Skeletal muscle satellite cell (primary cell): ENCODE results near the gene XDH.

Experiments used
- H3K27me3 ChIP-seq: 2 replicates; pipeline ENCODE4 v1.7.0; 2013; ENCODE audit warnings: low read length; ENCODE audit not compliant: control insufficient read depth, insufficient read depth
- H3K36me3 ChIP-seq: 2 replicates; pipeline ENCODE4 v1.7.0; 2013; ENCODE audit warnings: mild to moderate bottlenecking, control low read depth, low read length; ENCODE audit not compliant: insufficient read depth
- H3K4me1 ChIP-seq: 2 replicates; pipeline ENCODE4 v1.7.0; 2013; ENCODE audit warnings: low read length; ENCODE audit not compliant: control insufficient read depth, insufficient read depth
- H3K4me2 ChIP-seq: 2 replicates; pipeline ENCODE4 v1.7.0; 2013; ENCODE audit warnings: mild to moderate bottlenecking, low read length
- H3K4me3 ChIP-seq: 2 replicates; pipeline ENCODE4 v1.7.0; 2013; ENCODE audit warnings: low read length
- H3K9ac ChIP-seq: 2 replicates; pipeline ENCODE4 v1.7.0; 2013; ENCODE audit warnings: mild to moderate bottlenecking, low read depth, low read length, moderate library complexity
- H3K9me3 ChIP-seq: replicated peaks from 2 replicates; pipeline ENCODE4 v1.7.0; 2013; ENCODE audit warnings: mild to moderate bottlenecking, control low read depth, low read length

Gene XDH

DNA sequence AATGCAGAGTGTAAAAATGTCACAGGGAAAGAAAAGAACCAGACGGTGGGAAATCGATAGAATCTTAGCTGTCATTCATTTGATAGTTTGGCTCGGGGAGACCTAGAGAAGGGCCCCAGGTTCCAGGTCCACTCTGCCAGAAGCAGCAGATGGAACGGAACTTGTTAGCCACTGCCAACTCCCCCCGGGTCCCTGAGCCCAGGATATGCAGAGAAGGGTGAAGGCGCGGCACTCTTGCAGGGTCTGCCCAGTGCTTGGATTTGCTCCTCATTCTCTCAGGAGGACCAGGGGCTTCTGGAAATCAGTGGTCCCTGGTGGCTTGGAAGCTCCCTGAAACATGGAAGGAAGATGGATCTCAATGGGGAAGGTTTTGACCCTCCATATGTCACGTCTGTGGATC, 11.6 kb upstream of the XDH start:
- Histone ChIP-seq H3K9ac (no peak overlapping the region), H3K27me3 (no peaks in the 10 kb centered on the region), H3K36me3 (no peaks in the 10 kb centered on the region), H3K4me2 (no peak overlapping the region), H3K4me3 (no peak overlapping the region), H3K9me3 (no peaks in the 10 kb centered on the region), H3K4me1 (peaks cover 6% of the 10 kb centered on the region)

DNA sequence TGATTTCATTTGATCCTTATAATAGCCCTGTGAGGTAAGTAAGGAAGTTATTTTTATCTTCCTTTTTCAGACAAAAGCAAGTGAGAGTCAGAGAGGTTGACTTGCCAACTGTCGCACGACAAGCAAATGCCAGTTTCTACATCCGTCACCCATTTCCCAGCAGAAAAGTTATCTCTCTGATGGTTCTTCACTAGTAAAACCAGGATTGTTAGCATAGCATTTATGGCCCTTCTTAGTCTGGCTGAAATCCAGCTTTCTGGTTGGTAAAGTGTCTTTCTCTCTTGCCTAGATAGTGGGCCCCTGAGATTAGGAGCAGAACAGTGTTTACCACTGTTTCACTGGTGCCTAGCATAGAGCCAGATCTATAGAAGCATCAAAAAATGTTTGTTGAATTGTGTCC, 7.1 kb upstream of the XDH start:
- H3K4me2 ChIP-seq: no peak overlapping the region
- H3K4me1 ChIP-seq: peaks cover 4% of the 10 kb centered on the region
- no peak overlapping the region for H3K4me3 ChIP-seq
- no peaks in the 10 kb centered on the region for H3K36me3 ChIP-seq
- no peak overlapping the region for H3K9ac ChIP-seq
- no peaks in the 10 kb centered on the region for H3K9me3 ChIP-seq
- no peaks in the 10 kb centered on the region for H3K27me3 ChIP-seq

DNA sequence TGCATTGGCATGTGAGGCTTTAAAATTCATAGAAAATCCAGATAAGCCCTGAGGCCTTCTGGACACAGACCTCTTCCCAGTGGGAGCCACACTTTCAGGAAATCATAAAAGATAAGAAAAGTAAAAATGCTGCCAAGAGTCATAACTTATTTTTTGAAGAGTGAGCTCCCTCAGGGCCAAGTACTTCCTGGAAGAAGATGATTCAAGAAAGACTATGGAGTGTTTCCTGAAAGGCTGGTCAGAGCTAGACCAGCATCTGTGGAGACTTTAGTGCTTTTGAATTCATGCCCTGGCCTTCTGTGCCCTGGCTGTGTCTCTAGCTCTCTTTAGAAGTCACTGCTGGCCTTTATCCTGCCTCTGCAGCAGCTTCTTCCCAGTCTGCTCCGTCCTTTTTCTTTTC, 6.4 kb upstream of the XDH start:
- no peaks in the 10 kb centered on the region for H3K9me3 ChIP-seq
- H3K4me1 ChIP-seq: peaks cover 5% of the 10 kb centered on the region
- H3K4me2 ChIP-seq: no peak overlapping the region
- H3K36me3 ChIP-seq: no peaks in the 10 kb centered on the region
- no peak overlapping the region for H3K9ac ChIP-seq
- H3K27me3 ChIP-seq: no peaks in the 10 kb centered on the region
- H3K4me3 ChIP-seq: no peak overlapping the region

DNA sequence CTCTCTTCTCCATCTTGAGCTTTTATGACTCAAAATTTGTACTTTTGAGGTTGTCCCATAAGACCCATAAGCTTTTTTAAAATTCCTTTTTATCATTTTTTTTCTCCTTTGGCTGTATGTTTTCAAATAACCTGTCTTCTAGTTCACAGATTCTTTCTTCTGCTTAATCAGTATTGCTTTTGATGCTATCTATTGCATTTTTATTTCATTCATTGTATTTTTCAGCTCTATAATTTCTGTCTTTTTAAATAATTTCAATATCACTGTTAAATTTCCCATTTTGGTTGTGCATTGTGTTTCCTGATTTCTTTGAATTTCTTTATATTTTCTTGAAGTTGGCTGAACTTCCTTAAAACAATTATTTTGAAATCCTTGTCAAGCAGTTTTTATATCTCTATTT, 4.8 kb upstream of the XDH start:
- H3K9me3 ChIP-seq: no peaks in the 10 kb centered on the region
- peaks cover 8% of the 10 kb centered on the region for H3K4me1 ChIP-seq
- no peaks in the 10 kb centered on the region for H3K27me3 ChIP-seq
- no peaks in the 10 kb centered on the region for H3K36me3 ChIP-seq
- H3K4me3 ChIP-seq: no peak overlapping the region
- no peak overlapping the region for H3K4me2 ChIP-seq
- no peak overlapping the region for H3K9ac ChIP-seq

DNA sequence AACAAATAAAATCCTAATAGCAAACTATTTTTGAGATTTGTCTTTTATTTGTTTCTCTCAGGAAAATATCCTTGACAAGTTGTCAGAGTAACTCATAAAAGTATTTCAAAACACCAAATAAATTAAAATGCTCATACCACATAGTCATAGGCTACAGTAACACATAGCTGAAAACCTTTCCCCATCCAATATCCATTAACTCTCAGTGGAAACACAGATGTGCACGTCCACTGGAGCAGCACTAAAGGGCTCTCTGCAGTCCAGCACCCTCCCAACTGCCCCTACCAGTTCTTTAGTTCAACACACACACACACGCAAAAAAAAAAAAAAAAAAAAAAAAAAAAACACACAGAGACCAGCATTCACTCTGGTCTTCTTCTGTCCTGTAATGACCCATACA, 879 bp upstream of the XDH start:
- Histone ChIP-seq H3K36me3 (no peaks in the 10 kb centered on the region), H3K4me1 (peaks cover 16% of the 10 kb centered on the region), H3K9me3 (no peaks in the 10 kb centered on the region), H3K9ac (no peak overlapping the region), H3K4me3 (no peak overlapping the region), H3K4me2 (no peak overlapping the region), H3K27me3 (no peaks in the 10 kb centered on the region)

DNA sequence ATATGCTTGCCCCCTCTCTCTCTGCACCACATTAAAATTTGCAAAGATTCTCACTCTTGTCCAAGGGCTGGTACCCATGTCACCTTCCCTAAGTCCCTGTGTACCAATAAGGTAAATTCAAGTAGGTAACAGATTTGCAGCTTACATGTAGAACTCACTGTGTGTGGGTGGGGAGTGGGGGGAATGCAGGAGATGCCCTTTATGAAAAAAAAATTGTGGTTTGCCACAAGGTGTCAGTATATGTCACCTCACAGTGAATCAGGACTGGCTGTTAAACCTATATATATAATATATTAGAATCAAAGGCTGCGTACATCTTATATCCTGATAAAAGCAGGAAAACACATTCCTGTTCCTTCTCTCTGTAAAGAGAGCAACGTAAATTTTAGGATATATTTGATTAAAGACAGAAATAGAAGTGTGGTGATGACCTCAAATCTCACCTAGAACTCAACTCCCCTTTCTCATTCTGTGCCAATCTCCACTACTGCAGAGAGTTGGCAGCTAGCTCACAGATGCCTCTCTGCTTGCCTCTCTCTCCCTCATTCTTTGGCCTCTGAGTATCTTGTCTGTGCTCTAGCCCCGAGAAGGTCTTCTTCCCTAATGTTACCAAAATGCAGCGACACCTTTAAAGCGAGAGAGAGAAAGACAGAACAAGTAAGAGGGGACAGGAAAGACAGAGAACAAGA, 536 bp downstream of the XDH start:
- no peak overlapping the region for H3K9ac ChIP-seq
- H3K9me3 ChIP-seq: no peaks in the 10 kb centered on the region
- H3K4me2 ChIP-seq: no peak overlapping the region
- no peaks in the 10 kb centered on the region for H3K27me3 ChIP-seq
- H3K4me3 ChIP-seq: no peak overlapping the region
- peaks cover 16% of the 10 kb centered on the region for H3K4me1 ChIP-seq
- no peaks in the 10 kb centered on the region for H3K36me3 ChIP-seq

DNA sequence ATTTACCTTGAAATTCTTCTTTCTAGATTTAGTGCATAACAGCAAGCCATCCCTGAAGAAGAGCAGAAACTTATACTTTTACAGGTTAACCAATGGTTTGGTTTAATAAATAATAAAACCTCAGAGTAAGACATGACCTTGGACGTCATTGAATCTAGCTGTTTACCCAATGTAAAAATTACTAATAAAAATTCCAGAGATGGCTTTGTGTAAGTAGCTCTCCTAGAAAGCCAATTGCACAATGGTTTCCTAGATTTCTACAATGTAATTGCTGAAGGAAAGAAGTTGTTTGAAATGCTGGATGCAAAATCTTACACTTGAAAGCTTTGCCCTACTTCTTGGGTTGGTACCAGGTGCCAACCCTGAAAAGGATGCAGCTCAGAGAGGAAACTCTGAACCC, 1.5 kb downstream of the XDH start:
- no peaks in the 10 kb centered on the region for H3K27me3 ChIP-seq
- no peak overlapping the region for H3K9ac ChIP-seq
- no peak overlapping the region for H3K4me3 ChIP-seq
- H3K4me1 ChIP-seq: peaks cover 16% of the 10 kb centered on the region
- H3K4me2 ChIP-seq: peak overlapping the region; percentile 45
- no peaks in the 10 kb centered on the region for H3K9me3 ChIP-seq
- H3K36me3 ChIP-seq: no peaks in the 10 kb centered on the region

DNA sequence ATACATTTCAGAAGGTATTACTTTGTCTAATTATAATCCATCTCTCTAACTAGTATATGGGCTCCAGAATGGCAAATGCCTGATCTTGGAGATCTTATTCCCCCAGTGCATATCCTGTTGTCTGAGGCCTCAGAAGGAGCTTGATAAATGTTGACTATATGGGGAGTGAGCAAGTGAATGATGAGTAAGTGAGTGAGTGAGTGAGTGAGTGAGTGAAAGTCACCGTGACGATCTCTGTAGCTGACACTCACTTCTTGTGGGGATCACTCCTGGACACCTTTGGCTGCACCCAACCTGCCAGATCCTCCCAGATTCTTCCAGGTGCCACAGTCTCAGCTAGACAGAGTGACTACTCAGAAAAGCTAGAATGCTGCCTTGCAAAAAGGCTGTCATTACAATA, 2.8 kb downstream of the XDH start:
- no peak overlapping the region for H3K9ac ChIP-seq
- H3K4me2 ChIP-seq: no peak overlapping the region
- peaks cover 14% of the 10 kb centered on the region for H3K4me1 ChIP-seq
- H3K36me3 ChIP-seq: no peaks in the 10 kb centered on the region
- no peaks in the 10 kb centered on the region for H3K27me3 ChIP-seq
- H3K9me3 ChIP-seq: no peaks in the 10 kb centered on the region
- H3K4me3 ChIP-seq: no peak overlapping the region

DNA sequence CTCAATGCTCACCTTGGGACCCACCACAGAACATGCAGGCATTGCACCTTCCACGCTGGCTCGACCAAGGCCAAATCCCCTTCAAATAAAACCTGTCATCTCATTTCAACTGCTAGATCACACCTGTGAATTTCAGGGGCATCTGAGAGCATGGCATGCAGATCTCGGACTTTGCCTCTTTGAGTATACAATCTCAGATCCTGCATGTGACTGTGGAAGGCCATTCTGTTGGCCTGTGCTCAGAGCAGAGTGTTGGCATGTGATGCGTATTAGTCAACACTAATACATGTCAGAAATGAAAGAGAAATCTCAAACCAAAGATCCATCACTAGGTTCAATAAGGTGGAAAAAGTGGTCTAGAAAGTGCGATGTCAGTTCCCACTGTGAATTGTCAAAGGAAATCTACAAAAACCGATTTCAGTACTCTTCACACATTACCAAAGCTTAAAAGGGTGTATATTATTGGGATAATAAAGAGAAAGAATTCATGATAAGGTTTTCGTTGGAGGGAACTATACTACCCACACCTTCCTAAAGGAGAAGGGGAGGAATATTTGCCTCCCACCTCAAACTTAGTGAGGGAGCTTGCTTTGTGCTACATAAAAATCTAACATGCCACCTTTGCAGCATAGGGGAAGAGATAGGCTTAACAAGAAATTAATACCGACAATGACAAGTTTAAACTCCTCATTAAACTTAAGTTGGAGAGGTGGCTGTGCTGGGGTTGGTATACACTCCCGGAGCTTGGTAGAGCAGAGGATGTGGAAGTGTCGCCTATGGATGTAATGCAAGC, 7.8 kb downstream of the XDH start:
- H3K27me3 ChIP-seq: no peaks in the 10 kb centered on the region
- no peak overlapping the region for H3K4me2 ChIP-seq
- H3K4me3 ChIP-seq: no peak overlapping the region
- H3K9me3 ChIP-seq: no peaks in the 10 kb centered on the region
- no peaks in the 10 kb centered on the region for H3K36me3 ChIP-seq
- H3K4me1 ChIP-seq: peaks cover 9% of the 10 kb centered on the region
- no peak overlapping the region for H3K9ac ChIP-seq

DNA sequence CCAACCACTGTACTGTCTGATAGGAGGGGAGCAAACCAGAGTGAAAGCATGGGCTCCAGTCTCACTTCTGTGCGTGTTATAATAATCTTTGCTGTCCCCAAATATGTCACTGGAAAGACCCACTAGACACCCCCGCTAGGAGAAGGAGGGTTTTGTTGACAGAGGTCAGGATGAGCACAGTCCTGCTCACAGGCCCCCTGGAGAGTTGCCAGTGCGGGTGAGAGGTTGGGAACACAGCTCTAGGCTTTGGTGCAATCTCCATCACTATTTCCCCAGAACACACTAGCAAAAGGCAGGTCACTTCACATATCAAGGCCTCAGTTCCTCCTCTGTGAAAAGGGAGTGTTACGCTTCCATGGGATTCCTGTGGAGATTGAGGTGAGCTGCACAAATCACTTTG, 9.7 kb downstream of the XDH start:
- Histone ChIP-seq H3K4me1 (peaks cover 18% of the 10 kb centered on the region), H3K27me3 (no peaks in the 10 kb centered on the region), H3K36me3 (no peaks in the 10 kb centered on the region), H3K4me3 (no peak overlapping the region), H3K9ac (no peak overlapping the region), H3K4me2 (no peak overlapping the region), H3K9me3 (no peaks in the 10 kb centered on the region)

DNA sequence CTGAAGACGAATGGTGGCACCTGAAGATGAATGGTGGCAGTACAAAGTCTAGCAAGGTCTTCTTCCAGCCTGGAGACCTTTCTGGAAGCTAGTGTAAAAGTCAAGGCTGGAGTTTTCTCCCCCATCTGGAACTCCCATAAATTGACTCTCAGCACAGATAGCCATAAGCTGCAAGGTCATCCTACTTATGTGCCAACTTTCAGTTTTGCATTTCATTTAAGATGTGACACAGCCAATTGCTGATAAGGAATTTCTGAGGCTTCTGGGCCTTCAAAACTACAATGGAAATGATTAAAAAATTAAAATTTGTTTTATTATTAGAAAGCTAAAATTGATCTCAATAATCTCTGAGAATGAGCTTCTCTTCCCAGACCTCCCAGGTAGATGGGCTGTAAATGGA, 10.2 kb downstream of the XDH start:
- no peak overlapping the region for H3K4me2 ChIP-seq
- H3K36me3 ChIP-seq: no peaks in the 10 kb centered on the region
- H3K9ac ChIP-seq: no peak overlapping the region
- no peak overlapping the region for H3K4me3 ChIP-seq
- H3K9me3 ChIP-seq: no peaks in the 10 kb centered on the region
- no peaks in the 10 kb centered on the region for H3K27me3 ChIP-seq
- H3K4me1 ChIP-seq: peaks cover 18% of the 10 kb centered on the region

DNA sequence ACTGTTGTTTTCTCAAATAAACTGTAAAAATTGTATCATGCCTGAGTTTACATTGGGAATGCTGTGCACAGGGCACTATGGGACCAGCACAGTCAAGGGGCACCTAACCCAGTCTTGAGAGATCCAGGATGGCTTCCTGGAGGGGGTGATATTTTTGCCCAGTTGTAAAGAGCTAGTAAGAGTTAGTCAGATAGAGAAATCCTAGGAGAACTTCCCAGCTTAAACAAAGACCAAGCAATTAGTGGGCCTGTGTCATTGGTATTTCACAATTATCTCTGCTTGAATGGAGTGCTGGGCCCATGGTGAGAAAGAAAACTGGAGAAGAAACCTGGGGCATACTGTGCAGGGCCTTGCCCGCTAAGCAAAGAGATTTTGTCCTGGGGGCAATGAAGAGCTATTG, 12.2 kb downstream of the XDH start:
- Histone ChIP-seq H3K4me1 (peaks cover 18% of the 10 kb centered on the region), H3K9me3 (no peaks in the 10 kb centered on the region), H3K4me2 (peak overlapping the region; percentile 40), H3K4me3 (no peak overlapping the region), H3K36me3 (no peaks in the 10 kb centered on the region), H3K27me3 (no peaks in the 10 kb centered on the region), H3K9ac (no peak overlapping the region)
